H9 (cell line): ENCODE data around the gene HOGA1. TPM values are rescaled to one million over a fixed set of nuclear protein-coding genes. Genes with fewer than 3 reads are reported as not detected.

ENCODE experiments used
- DNase-seq: peaks from one replicate; pipeline ENCODE4 v3.0.0-alpha.2; 2017
- H2AFZ ChIP-seq: one replicate; pipeline ENCODE4 v1.6.1; 2013; ENCODE audit warnings: mild to moderate bottlenecking, low read length, control low read depth, moderate library complexity
- H2AK5ac ChIP-seq: 2 replicates; pipeline ENCODE4 v1.6.1; 2013; ENCODE audit warnings: low read length, control low read depth, mixed read lengths; ENCODE audit not compliant: insufficient read length
- H2BK120ac ChIP-seq: one replicate; pipeline ENCODE4 v1.6.1; 2013; ENCODE audit warnings: low read depth, mild to moderate bottlenecking, low read length, control low read depth, inconsistent platforms; ENCODE audit not compliant: poor library complexity, severe bottlenecking
- H2BK12ac ChIP-seq: 2 replicates; pipeline ENCODE4 v1.6.1; 2013; ENCODE audit warnings: low read length, control low read depth, mixed read lengths, low read depth; ENCODE audit not compliant: insufficient read length
- H2BK15ac ChIP-seq: 2 replicates; pipeline ENCODE4 v1.6.1; 2013; ENCODE audit warnings: low read depth, low read length, control low read depth
- H2BK20ac ChIP-seq: one replicate; pipeline ENCODE4 v1.6.1; 2013; ENCODE audit warnings: low read depth, mild to moderate bottlenecking, low read length, control low read depth, inconsistent platforms; ENCODE audit not compliant: poor library complexity, severe bottlenecking
- H2BK5ac ChIP-seq: 2 replicates; pipeline ENCODE4 v1.6.1; 2013; ENCODE audit warnings: low read length, control low read depth, mixed read lengths; ENCODE audit not compliant: insufficient read length
- H3K14ac ChIP-seq: 2 replicates; pipeline ENCODE4 v1.6.1; 2013; ENCODE audit warnings: low read length, control low read depth; ENCODE audit not compliant: insufficient read depth
- H3K18ac ChIP-seq: 2 replicates; pipeline ENCODE4 v1.6.1; 2013; ENCODE audit warnings: low read depth, mild to moderate bottlenecking, mixed read lengths, low read length, control low read depth; ENCODE audit not compliant: insufficient read length
- H3K23ac ChIP-seq: 2 replicates; pipeline ENCODE4 v1.6.1; 2013; ENCODE audit warnings: low read length, control low read depth, mixed read lengths, low read depth; ENCODE audit not compliant: insufficient read length
- H3K23me2 ChIP-seq: 2 replicates; pipeline ENCODE4 v1.6.1; 2013; ENCODE audit warnings: low read depth, mild to moderate bottlenecking, mixed read lengths, low read length, control low read depth; ENCODE audit not compliant: insufficient read length, poor library complexity, severe bottlenecking
- H3K27ac ChIP-seq: 2 replicates; pipeline ENCODE4 v1.5.1; 2013; ENCODE audit warnings: low read length, control low read depth, mixed read lengths, low read depth; ENCODE audit not compliant: insufficient read length
- H3K27me3 ChIP-seq: 2 replicates; pipeline ENCODE4 v1.6.1; 2013; ENCODE audit warnings: low read length, control low read depth, inconsistent platforms; ENCODE audit not compliant: insufficient read depth
- H3K4ac ChIP-seq: 2 replicates; pipeline ENCODE4 v1.6.1; 2013; ENCODE audit warnings: low read depth, mild to moderate bottlenecking, control low read depth, inconsistent platforms, low read length, moderate library complexity
- H3K4me1 ChIP-seq: 2 replicates; pipeline ENCODE4 v1.6.1; 2013; ENCODE audit warnings: low read length, control low read depth, inconsistent platforms; ENCODE audit not compliant: insufficient read depth
- H3K4me2 ChIP-seq: 2 replicates; pipeline ENCODE4 v1.6.1; 2013; ENCODE audit warnings: low read length, control low read depth, mixed read lengths; ENCODE audit not compliant: insufficient read length, insufficient read depth
- H3K56ac ChIP-seq: 2 replicates; pipeline ENCODE4 v1.6.1; 2013; ENCODE audit warnings: low read depth, mild to moderate bottlenecking, mixed read lengths, low read length, control low read depth; ENCODE audit not compliant: insufficient read length
- H3K79me1 ChIP-seq: 2 replicates; pipeline ENCODE4 v1.6.1; 2013; ENCODE audit warnings: low read depth, mild to moderate bottlenecking, moderate library complexity, low read length, control low read depth, inconsistent platforms; ENCODE audit not compliant: insufficient read depth, poor library complexity, severe bottlenecking
- H3K79me2 ChIP-seq: 2 replicates; pipeline ENCODE4 v1.6.1; 2013; ENCODE audit warnings: low read length, control low read depth, inconsistent platforms; ENCODE audit not compliant: insufficient read depth
- H3K9ac ChIP-seq: 2 replicates; pipeline ENCODE4 v1.6.1; 2013; ENCODE audit warnings: low read length, control low read depth, mixed read lengths; ENCODE audit not compliant: insufficient read length; ENCODE audit errors: extremely low read depth
- H3K9me3 ChIP-seq: one replicate; pipeline ENCODE4 v1.6.1; 2013; ENCODE audit warnings: low read depth, low read length, inconsistent platforms; ENCODE audit not compliant: control insufficient read depth
- H3T11ph ChIP-seq: one replicate; pipeline ENCODE4 v1.6.1; 2013; ENCODE audit warnings: mild to moderate bottlenecking, low read length, control low read depth, inconsistent platforms
- H4K20me1 ChIP-seq: one replicate; pipeline ENCODE4 v1.6.1; 2013; ENCODE audit not compliant: control insufficient read depth, insufficient read length, insufficient read depth
- H4K5ac ChIP-seq: 2 replicates; pipeline ENCODE4 v1.6.1; 2013; ENCODE audit warnings: low read depth, mild to moderate bottlenecking, mixed read lengths, low read length, control low read depth; ENCODE audit not compliant: insufficient read length
- H4K8ac ChIP-seq: replicated peaks from 2 replicates; pipeline ENCODE4 v1.6.1; 2013; ENCODE audit warnings: low read length, control low read depth, mixed read lengths, low read depth; ENCODE audit not compliant: insufficient read length
- H4K91ac ChIP-seq: 2 replicates; pipeline ENCODE4 v1.6.1; 2013; ENCODE audit warnings: low read depth, mild to moderate bottlenecking, moderate library complexity, mixed read lengths, low read length, control low read depth; ENCODE audit not compliant: insufficient read length
- H3K27ac Mint-ChIP-seq, 3 experiments: 2 replicates in 2 of 3; 3 replicates in 1 of 3; pipeline ENCODE4 v1.8.0; 2020 to 2021; ENCODE audit warnings: mixed read lengths in 3 of 3, mild to moderate bottlenecking in 1 of 3, moderate library complexity in 1 of 3
- H3K27me3 Mint-ChIP-seq: 2 replicates; pipeline ENCODE4 v1.8.0; 2021; ENCODE audit warnings: low read depth, mild to moderate bottlenecking, moderate library complexity, mixed read lengths
- H3K36me3 Mint-ChIP-seq, 3 experiments: 2 replicates in 2 of 3; 3 replicates in 1 of 3; pipeline ENCODE4 v1.8.0; 2020 to 2021; ENCODE audit warnings: low read depth in 3 of 3, mixed read lengths in 3 of 3; ENCODE audit not compliant: insufficient read depth in 1 of 3
- H3K4me1 Mint-ChIP-seq, 2 experiments: 2 replicates each; pipeline ENCODE4 v1.8.0; 2020; ENCODE audit warnings: mixed read lengths in 2 of 2
- H3K4me3 Mint-ChIP-seq, 2 experiments: 2 replicates in 1 of 2; 3 replicates in 1 of 2; pipeline ENCODE4 v1.8.0; 2020 to 2021; ENCODE audit warnings: mild to moderate bottlenecking in 2 of 2, mixed read lengths in 2 of 2, moderate library complexity in 1 of 2
- H3K9me3 Mint-ChIP-seq, 2 experiments: 2 replicates in 1 of 2; 3 replicates in 1 of 2; pipeline ENCODE4 v1.8.0; 2020; ENCODE audit warnings: mild to moderate bottlenecking in 2 of 2, mixed read lengths in 2 of 2, moderate library complexity in 1 of 2
- WGBS: extraction: QIAGEN DNeasy Blood & Tissue Kit; methylation state at CpG from one replicate; pipeline ENCODE4 v1.1.7; 2013; ENCODE audit warnings: missing lambda C conversion rate, low lambda C conversion rate, mixed read lengths; ENCODE audit not compliant: insufficient read length; ENCODE audit errors: extremely low coverage; 5-methylcytosine and 5-hydroxymethylcytosine counted together
- total RNA-seq: library from RNA; stranded (reverse); gene quantifications from 2 replicates; pipeline ENCODE4 v1.2.1, GENCODE V29; 2021
- TF ChIP-seq, protein P1 (sequence below): fragments of 200-600 bp; sonication (generic); conservative IDR thresholded peaks from 3 replicates; pipeline ENCODE4 v1.8.0; 2021; ENCODE audit warnings: antibody characterized with exemption, mild to moderate bottlenecking

HOGA1 gene
- total RNA-seq, 1 experiment from 2014 or later = 0.79 TPM

DNA sequence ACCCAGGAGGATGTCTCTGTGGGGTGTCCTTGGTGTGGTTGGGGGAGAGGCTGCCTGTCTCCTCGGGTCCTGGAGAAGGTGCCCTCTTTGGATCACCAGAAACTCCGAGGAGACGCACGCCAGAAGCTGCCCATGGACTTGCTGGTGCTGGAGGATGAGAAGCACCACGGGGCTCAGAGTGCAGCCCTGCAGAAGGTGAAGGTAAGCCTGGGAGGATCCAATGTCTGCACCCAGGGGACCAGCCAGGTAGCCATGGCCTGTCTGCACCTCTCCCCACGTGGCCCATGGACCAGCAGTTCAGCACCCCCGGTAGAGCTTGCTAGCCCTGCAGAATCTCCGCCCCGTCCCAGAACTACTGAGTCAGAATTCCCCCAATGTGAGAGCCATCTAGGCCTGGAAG lies 6.5 kb upstream of the HOGA1 start:
- no peak overlapping the region for H3K4me2 ChIP-seq
- H3K14ac ChIP-seq = no peak overlapping the region
- no peak overlapping the region for H2BK120ac ChIP-seq
- H3K27me3 ChIP-seq = no peaks in the 10 kb centered on the region
- H3K27ac ChIP-seq = no peak overlapping the region
- H3K9me3 ChIP-seq = no peaks in the 10 kb centered on the region
- H2AK5ac ChIP-seq = no peak overlapping the region
- H4K91ac ChIP-seq = no peak overlapping the region
- peaks cover under 1% of the 10 kb centered on the region; the same call in 1 of the 2 replicates for H3K27me3 Mint-ChIP-seq
- H3K23me2 ChIP-seq = no peaks in the 10 kb centered on the region
- no peak overlapping the region for H3K9ac ChIP-seq
- H3K4me3 Mint-ChIP-seq = no peak overlapping the region
- no peak overlapping the region for H3K4ac ChIP-seq
- no peak overlapping the region for H2BK12ac ChIP-seq
- H3K23ac ChIP-seq = no peak overlapping the region
- H3K79me1 ChIP-seq = no peaks in the 10 kb centered on the region
- H3T11ph ChIP-seq = no peak overlapping the region
- no peaks in the 10 kb centered on the region for H4K20me1 ChIP-seq
- H4K5ac ChIP-seq = no peak overlapping the region
- no peak overlapping the region for H2BK15ac ChIP-seq
- no peak overlapping the region for H4K8ac ChIP-seq
- no peak overlapping the region for H3K56ac ChIP-seq
- H3K18ac ChIP-seq = no peak overlapping the region
- H3K27ac Mint-ChIP-seq = no peak overlapping the region
- H2AFZ ChIP-seq = no peak overlapping the region
- H3K36me3 Mint-ChIP-seq = no peaks in the 10 kb centered on the region
- H2BK5ac ChIP-seq = no peak overlapping the region
- H3K4me1 Mint-ChIP-seq = peaks cover 9 to 12% of the 10 kb centered on the region in 2 experiments
- TF ChIP-seq, protein P1, sequence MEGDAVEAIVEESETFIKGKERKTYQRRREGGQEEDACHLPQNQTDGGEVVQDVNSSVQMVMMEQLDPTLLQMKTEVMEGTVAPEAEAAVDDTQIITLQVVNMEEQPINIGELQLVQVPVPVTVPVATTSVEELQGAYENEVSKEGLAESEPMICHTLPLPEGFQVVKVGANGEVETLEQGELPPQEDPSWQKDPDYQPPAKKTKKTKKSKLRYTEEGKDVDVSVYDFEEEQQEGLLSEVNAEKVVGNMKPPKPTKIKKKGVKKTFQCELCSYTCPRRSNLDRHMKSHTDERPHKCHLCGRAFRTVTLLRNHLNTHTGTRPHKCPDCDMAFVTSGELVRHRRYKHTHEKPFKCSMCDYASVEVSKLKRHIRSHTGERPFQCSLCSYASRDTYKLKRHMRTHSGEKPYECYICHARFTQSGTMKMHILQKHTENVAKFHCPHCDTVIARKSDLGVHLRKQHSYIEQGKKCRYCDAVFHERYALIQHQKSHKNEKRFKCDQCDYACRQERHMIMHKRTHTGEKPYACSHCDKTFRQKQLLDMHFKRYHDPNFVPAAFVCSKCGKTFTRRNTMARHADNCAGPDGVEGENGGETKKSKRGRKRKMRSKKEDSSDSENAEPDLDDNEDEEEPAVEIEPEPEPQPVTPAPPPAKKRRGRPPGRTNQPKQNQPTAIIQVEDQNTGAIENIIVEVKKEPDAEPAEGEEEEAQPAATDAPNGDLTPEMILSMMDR = no peak
- H3K9me3 Mint-ChIP-seq = no peaks in the 10 kb centered on the region
- no peak for DNase-seq
- no CpG with 5 or more reads among the region's 9 CpGs for whole genome bisulfite sequencing
- H3K79me2 ChIP-seq = no peaks in the 10 kb centered on the region
- no peaks in the 10 kb centered on the region for H3K4me1 ChIP-seq
- H2BK20ac ChIP-seq = no peak overlapping the region
